Astrocyte (in vitro differentiated cells and primary cell): ENCODE results near the gene ALK. TPM values are rescaled to one million over a fixed set of nuclear protein-coding genes. Genes with fewer than 3 reads are reported as not detected.

Source experiments
- DNase-seq: peaks from one replicate; pipeline ENCODE4 v3.0.0-alpha.2; 2010; ENCODE audit warnings: low read depth
- FAIRE-seq: peaks from 2 replicates; lab custom pipeline; 2011; peaks lifted over from hg19 to GRCh38; lab: Jason Lieb, UNC
- H2AFZ ChIP-seq: 2 replicates; pipeline ENCODE4 v1.6.0; 2012; ENCODE audit warnings: low read depth, low read length, inconsistent platforms
- H3K27ac ChIP-seq: 2 replicates; pipeline ENCODE4 v1.5.1; 2011; ENCODE audit warnings: low read depth, low read length, inconsistent platforms
- H3K27me3 ChIP-seq: 2 replicates; pipeline ENCODE4 v1.6.0; 2011; ENCODE audit warnings: low read length, inconsistent platforms; ENCODE audit not compliant: insufficient read depth
- H3K36me3 ChIP-seq: 2 replicates; pipeline ENCODE4 v1.5.1; 2011; ENCODE audit warnings: low read length, inconsistent platforms; ENCODE audit not compliant: insufficient read depth
- H3K4me1 ChIP-seq: 2 replicates; pipeline ENCODE4 v1.5.1; 2011; ENCODE audit warnings: low read length, inconsistent platforms; ENCODE audit not compliant: insufficient read depth
- H3K4me2 ChIP-seq: 2 replicates; pipeline ENCODE4 v1.6.0; 2012; ENCODE audit warnings: low read length, inconsistent platforms
- H3K4me3 ChIP-seq: 2 replicates; pipeline ENCODE4 v1.5.1; 2011; ENCODE audit warnings: low read depth, mild to moderate bottlenecking, low read length, inconsistent platforms; ENCODE audit not compliant: insufficient read depth
- H3K79me2 ChIP-seq: 2 replicates; pipeline ENCODE4 v1.6.0; 2012; ENCODE audit warnings: mild to moderate bottlenecking, low read length, inconsistent platforms; ENCODE audit not compliant: insufficient read depth
- H3K9ac ChIP-seq: 2 replicates; pipeline ENCODE4 v1.6.0; 2012; ENCODE audit warnings: mild to moderate bottlenecking, low read length, inconsistent platforms
- H3K9me3 ChIP-seq: 2 replicates; pipeline ENCODE4 v1.5.1; 2012; ENCODE audit warnings: low read depth, mild to moderate bottlenecking, low read length, inconsistent platforms; ENCODE audit not compliant: insufficient read depth
- H4K20me1 ChIP-seq: 2 replicates; pipeline ENCODE4 v1.6.0; 2012; ENCODE audit warnings: low read length, inconsistent platforms; ENCODE audit not compliant: insufficient read depth
- H3K27ac Mint-ChIP-seq: one replicate; pipeline ENCODE4 v1.8.0; 2021; ENCODE audit warnings: mild to moderate bottlenecking, mixed read lengths; ENCODE audit not compliant: unreplicated experiment
- H3K27me3 Mint-ChIP-seq: one replicate; pipeline ENCODE4 v1.8.0; 2021; ENCODE audit warnings: low read depth, mixed read lengths; ENCODE audit not compliant: unreplicated experiment
- H3K36me3 Mint-ChIP-seq: one replicate; pipeline ENCODE4 v1.8.0; 2021; ENCODE audit warnings: low read depth, mixed read lengths; ENCODE audit not compliant: unreplicated experiment
- H3K4me1 Mint-ChIP-seq: one replicate; pipeline ENCODE4 v1.8.0; 2021; ENCODE audit warnings: low read depth, mixed read lengths; ENCODE audit not compliant: unreplicated experiment
- H3K4me3 Mint-ChIP-seq: one replicate; pipeline ENCODE4 v1.8.0; 2021; ENCODE audit warnings: mild to moderate bottlenecking, moderate library complexity, mixed read lengths; ENCODE audit not compliant: unreplicated experiment
- H3K9me3 Mint-ChIP-seq: one replicate; pipeline ENCODE4 v1.8.0; 2021; ENCODE audit warnings: mild to moderate bottlenecking, mixed read lengths; ENCODE audit not compliant: unreplicated experiment
- EZH2 ChIP-seq: IDR thresholded peaks from 2 replicates; pipeline ENCODE4 v1.6.1; 2012; ENCODE audit warnings: mild to moderate bottlenecking, low read length, inconsistent platforms; ENCODE audit not compliant: insufficient read depth
- total RNA-seq: library from RNA; stranded (reverse); gene quantifications from 2 replicates; pipeline ENCODE4 v1.2.1, GENCODE V29; 2021
- TF ChIP-seq, protein P1 (sequence below): IDR thresholded peaks from 2 replicates; pipeline ENCODE4 v1.5.1; 2011; ENCODE audit warnings: low read depth, mild to moderate bottlenecking, inconsistent platforms, low read length, moderate library complexity; ENCODE audit not compliant: insufficient read depth

ALK gene
- total RNA-seq, 1 donor from 2014 or later, result 0.16 TPM

DNA sequence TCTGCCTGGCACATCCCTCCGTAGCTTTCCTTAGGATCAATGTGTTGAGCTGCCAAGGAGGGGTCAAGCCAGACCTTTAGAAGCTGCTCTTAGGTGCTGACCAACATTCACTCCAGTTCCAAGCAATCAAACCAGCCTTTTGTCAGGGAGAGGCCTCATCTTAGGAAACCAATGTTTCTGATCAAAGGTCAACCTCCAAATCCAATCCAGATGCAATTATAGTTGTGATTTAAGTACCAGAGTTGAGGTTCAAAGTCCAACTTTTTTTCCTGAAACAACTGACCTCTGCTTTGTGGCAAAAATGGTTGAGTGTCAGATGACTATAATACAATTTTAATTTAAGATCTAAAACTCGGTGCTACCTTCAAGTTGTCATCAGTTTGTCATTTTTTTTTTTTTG lies 303.4 kb downstream of the ALK start:
- H3K27me3 ChIP-seq, result no peaks in the 10 kb centered on the region
- no peaks in the 10 kb centered on the region for H4K20me1 ChIP-seq
- no peak overlapping the region for H3K27ac Mint-ChIP-seq
- H3K4me1 ChIP-seq, result peaks cover 3% of the 10 kb centered on the region
- H3K9ac ChIP-seq, result no peak overlapping the region
- H3K27ac ChIP-seq, result no peak overlapping the region
- FAIRE-seq (no peak), DNase-seq (no peak)
- peaks cover 2% of the 10 kb centered on the region for H3K36me3 Mint-ChIP-seq
- no peaks in the 10 kb centered on the region for H3K4me1 Mint-ChIP-seq
- no peak overlapping the region for H3K4me3 Mint-ChIP-seq
- no peaks in the 10 kb centered on the region for H3K79me2 ChIP-seq
- H3K36me3 ChIP-seq, result no peaks in the 10 kb centered on the region
- TF ChIP-seq EZH2, result no peak
- TF ChIP-seq, protein P1, sequence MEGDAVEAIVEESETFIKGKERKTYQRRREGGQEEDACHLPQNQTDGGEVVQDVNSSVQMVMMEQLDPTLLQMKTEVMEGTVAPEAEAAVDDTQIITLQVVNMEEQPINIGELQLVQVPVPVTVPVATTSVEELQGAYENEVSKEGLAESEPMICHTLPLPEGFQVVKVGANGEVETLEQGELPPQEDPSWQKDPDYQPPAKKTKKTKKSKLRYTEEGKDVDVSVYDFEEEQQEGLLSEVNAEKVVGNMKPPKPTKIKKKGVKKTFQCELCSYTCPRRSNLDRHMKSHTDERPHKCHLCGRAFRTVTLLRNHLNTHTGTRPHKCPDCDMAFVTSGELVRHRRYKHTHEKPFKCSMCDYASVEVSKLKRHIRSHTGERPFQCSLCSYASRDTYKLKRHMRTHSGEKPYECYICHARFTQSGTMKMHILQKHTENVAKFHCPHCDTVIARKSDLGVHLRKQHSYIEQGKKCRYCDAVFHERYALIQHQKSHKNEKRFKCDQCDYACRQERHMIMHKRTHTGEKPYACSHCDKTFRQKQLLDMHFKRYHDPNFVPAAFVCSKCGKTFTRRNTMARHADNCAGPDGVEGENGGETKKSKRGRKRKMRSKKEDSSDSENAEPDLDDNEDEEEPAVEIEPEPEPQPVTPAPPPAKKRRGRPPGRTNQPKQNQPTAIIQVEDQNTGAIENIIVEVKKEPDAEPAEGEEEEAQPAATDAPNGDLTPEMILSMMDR, result no peak
- peaks cover 5% of the 10 kb centered on the region for H3K9me3 Mint-ChIP-seq
- no peak overlapping the region for H3K4me3 ChIP-seq
- peaks cover 19% of the 10 kb centered on the region for H3K27me3 Mint-ChIP-seq
- H3K4me2 ChIP-seq, result no peak overlapping the region
- H3K9me3 ChIP-seq, result no peaks in the 10 kb centered on the region
- H2AFZ ChIP-seq, result no peak overlapping the region

DNA sequence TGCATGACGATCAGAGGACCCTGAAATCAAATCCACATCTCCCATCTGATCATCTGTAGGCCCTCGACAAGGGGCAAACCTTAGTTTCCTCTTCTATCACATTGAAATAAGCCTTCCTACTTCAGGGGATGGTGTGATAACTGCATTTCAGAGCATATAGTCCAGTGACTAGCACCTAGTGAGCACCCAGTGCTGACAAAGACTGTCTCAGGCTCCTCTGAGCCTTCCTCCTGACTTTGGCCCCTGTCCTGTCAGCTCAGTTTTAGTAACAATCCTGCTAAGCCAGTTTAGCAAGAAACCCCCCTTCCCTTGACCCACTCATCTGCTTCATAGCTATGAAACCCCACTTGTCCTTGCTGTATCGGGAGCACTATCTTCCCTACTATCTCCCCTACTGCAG lies 304.0 kb downstream of the ALK start:
- H4K20me1 ChIP-seq, result no peaks in the 10 kb centered on the region
- no peak for DNase-seq
- H3K79me2 ChIP-seq, result no peaks in the 10 kb centered on the region
- Mint-ChIP-seq H3K4me3 (no peak overlapping the region), H3K4me1 (no peaks in the 10 kb centered on the region), H3K9me3 (peaks cover 5% of the 10 kb centered on the region), H3K27me3 (peaks cover 19% of the 10 kb centered on the region), H3K36me3 (peaks cover 2% of the 10 kb centered on the region), H3K27ac (no peak overlapping the region)
- H3K27ac ChIP-seq, result no peak overlapping the region
- no peak overlapping the region for H3K4me2 ChIP-seq
- H3K36me3 ChIP-seq, result no peaks in the 10 kb centered on the region
- H3K4me1 ChIP-seq, result peaks cover 3% of the 10 kb centered on the region
- no peak for FAIRE-seq
- H2AFZ ChIP-seq, result no peak overlapping the region
- no peaks in the 10 kb centered on the region for H3K9me3 ChIP-seq
- no peak overlapping the region for H3K9ac ChIP-seq
- H3K4me3 ChIP-seq, result no peak overlapping the region
- TF ChIP-seq EZH2, result no peak
- TF ChIP-seq, protein P1, result no peak
- no peaks in the 10 kb centered on the region for H3K27me3 ChIP-seq

DNA sequence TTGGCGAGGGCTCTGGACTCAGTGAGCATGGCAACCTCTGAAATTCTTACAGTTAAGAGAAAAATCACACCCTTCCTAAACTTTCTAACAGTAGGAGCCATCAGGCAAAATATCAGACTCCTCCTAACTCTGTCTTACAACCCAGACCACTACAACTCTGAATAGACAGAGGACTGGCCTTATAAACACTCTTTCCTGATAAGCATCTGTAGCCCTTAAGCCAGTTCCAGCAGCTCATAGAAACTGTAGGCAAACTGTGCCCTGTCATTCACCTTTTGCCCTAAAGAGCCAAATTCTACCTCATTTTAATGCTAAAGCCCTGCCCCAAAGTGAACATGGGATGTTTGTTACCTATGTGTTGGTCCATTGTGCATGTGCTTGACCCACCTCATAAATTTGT lies 304.8 kb downstream of the ALK start:
- Mint-ChIP-seq H3K27ac (no peak overlapping the region), H3K36me3 (peaks cover 2% of the 10 kb centered on the region), H3K9me3 (peaks cover 5% of the 10 kb centered on the region), H3K27me3 (peaks cover 19% of the 10 kb centered on the region), H3K4me1 (no peaks in the 10 kb centered on the region), H3K4me3 (no peak overlapping the region)
- H2AFZ ChIP-seq, result no peak overlapping the region
- no peaks in the 10 kb centered on the region for H4K20me1 ChIP-seq
- peaks cover 3% of the 10 kb centered on the region for H3K4me1 ChIP-seq
- H3K9me3 ChIP-seq, result no peaks in the 10 kb centered on the region
- H3K27me3 ChIP-seq, result no peaks in the 10 kb centered on the region
- no peak overlapping the region for H3K9ac ChIP-seq
- no peak overlapping the region for H3K4me3 ChIP-seq
- TF ChIP-seq, protein P1, result no peak
- H3K27ac ChIP-seq, result no peak overlapping the region
- DNase-seq, result no peak
- no peaks in the 10 kb centered on the region for H3K79me2 ChIP-seq
- no peak for FAIRE-seq
- no peak overlapping the region for H3K4me2 ChIP-seq
- no peaks in the 10 kb centered on the region for H3K36me3 ChIP-seq
